HG02885 (cell line): ENCODE data around the gene CIPC.
A peak's percentile ranks its signal among the peaks of the same experiment; 100 is the strongest.

Experiments
- ATAC-seq: cut with Tn5 transposase; IDR thresholded peaks from one replicate; pipeline ENCODE4 v1.9.1; 2021; ENCODE audit warnings: mild to moderate bottlenecking; ENCODE audit not compliant: unreplicated experiment, poor library complexity

CIPC gene

GRCh38 chr14:77097700-77098528 is at the start of gene CIPC:
TSS of gene CIPC (plus strand) at chr14:77098258. CDS start at chr14:77105709, 7,451 bp downstream.
- peak; percentile 88 for ATAC-seq

- ATAC-seq, result no peak
Observed at GRCh38 chr14:77051116-77051515, 46.9 kb upstream of the CIPC start.

GRCh38 chr14:77052281-77053044 is 45.6 kb upstream of the CIPC start:
- ATAC-seq, result no peak

GRCh38 chr14:77053046-77053841 is 44.8 kb upstream of the CIPC start:
- peak; percentile 65 for ATAC-seq

- no peak for ATAC-seq
Observed at GRCh38 chr14:77055306-77055705, 42.8 kb upstream of the CIPC start.

- no peak for ATAC-seq
Observed at GRCh38 chr14:77055981-77056380, 42.1 kb upstream of the CIPC start.

GRCh38 chr14:77058117-77058516 is 39.9 kb upstream of the CIPC start:
- no peak for ATAC-seq

- no peak for ATAC-seq
Observed at GRCh38 chr14:77058785-77059184, 39.3 kb upstream of the CIPC start.

- ATAC-seq, result no peak
Observed at GRCh38 chr14:77059276-77059915, 38.7 kb upstream of the CIPC start.

- ATAC-seq, result no peak
Observed at GRCh38 chr14:77061630-77062257, 36.3 kb upstream of the CIPC start.

GRCh38 chr14:77062261-77062660 is 35.8 kb upstream of the CIPC start:
- no peak for ATAC-seq

GRCh38 chr14:77063571-77064171 is 34.4 kb upstream of the CIPC start:
- no peak for ATAC-seq

- no peak for ATAC-seq
Observed at GRCh38 chr14:77064521-77065178, 33.4 kb upstream of the CIPC start.

- ATAC-seq, result peak; percentile 51
Observed at GRCh38 chr14:77065851-77066577, 32.0 kb upstream of the CIPC start.

- ATAC-seq, result no peak
Observed at GRCh38 chr14:77066578-77067172, 31.4 kb upstream of the CIPC start.

- ATAC-seq, result peak; percentile 41
Observed at GRCh38 chr14:77067632-77068516, 30.2 kb upstream of the CIPC start.
